ENCODE measurements around the gene MAGI2.

The MAGI2 gene

DNA sequence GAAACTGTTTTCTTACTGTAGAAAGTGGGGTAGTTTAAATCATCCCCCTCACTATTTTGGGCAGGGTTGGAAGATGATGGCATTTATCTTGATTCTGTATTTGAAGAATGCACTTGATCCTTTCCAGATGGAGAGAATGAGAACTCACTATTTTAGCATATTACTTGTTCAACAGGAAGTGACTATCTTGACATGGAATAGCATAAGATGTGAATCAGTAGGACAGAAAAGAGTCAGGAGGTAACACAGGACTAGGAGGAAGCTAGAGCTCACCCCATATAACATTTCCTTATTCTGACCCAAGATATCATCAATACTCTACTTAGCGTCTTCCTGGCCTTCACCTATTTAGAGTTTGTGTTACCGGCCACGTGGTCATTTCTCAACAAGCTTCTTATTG lies 1254.7 kb downstream of the MAGI2 start:
- peak; percentile 81 for DNase-seq

- DNase-seq: peak; percentile 78
Observed at GRCh38 chr7:78197447-78197846, 1256.0 kb downstream of the MAGI2 start.

DNA sequence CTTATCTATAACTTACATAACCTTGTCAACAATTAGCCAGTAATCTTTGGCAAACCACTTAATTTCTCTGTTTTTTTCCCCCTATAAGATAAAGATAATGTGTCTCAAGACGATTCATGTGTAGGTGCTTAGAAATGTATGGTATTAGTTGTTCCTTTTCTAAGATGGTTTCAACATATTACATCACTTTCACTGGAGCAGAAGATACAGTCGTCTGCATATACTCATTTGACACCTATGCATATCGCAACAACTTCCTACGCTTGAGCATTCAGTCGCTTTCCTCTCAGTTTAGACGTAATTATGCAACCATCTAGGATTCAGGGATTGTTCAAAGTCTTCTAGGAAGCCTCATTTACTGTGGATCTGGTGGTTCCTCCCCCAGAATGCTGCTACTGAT lies 1258.2 kb downstream of the MAGI2 start:
- DNase-seq: no peak

- DNase-seq: no peak
Observed at GRCh38 chr7:78194611-78195010, 1258.9 kb downstream of the MAGI2 start.

GRCh38 chr7:78191475-78192079 lies 1261.9 kb downstream of the MAGI2 start:
- no peak for DNase-seq

DNA sequence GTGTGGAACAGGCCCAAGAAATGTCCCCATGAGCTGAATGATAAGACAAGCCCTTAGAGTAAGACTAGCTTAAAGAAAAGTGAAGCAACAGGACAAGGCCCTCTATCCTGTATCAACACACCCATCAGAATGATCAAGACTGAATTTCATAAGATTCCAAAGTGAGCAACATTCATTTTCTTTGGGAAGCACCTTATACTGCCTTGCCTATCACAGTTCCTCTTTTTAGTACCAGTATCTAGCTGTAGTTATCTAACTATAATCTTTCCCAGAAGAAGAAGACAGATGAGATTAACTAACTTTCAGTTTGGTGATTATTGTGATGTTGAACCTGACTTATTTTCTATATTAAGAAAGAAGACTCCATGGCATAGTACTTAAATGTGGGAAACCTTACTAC lies 1263.7 kb downstream of the MAGI2 start:
- no peak for DNase-seq

DNA sequence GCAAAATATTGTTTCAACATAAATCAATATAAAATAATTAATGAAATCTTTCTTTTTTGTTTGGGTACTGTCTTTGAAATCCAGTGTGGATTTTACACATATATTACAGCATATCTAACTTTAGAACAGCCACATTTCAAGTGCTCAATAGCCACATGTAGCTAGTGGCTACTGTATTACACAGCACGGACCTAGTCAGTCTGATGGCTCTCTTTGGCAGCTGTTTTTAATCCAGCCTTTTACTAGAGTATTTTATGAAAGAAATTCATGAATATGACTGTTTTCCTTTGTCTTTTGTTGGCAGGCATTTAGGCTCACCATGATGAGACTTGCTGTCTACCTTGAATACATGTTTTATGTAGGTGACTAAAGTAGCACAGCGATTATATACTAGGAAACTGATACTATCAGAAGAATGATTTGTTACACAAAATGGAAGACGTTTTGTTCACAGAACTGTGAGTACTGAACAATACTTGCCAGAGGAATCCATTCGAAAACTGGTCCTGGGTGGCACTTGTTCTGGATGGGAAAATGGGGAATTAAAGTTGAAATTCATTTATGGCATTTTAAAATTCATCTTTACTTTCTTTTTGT lies 1268.2 kb downstream of the MAGI2 start:
- no peak for DNase-seq

DNA sequence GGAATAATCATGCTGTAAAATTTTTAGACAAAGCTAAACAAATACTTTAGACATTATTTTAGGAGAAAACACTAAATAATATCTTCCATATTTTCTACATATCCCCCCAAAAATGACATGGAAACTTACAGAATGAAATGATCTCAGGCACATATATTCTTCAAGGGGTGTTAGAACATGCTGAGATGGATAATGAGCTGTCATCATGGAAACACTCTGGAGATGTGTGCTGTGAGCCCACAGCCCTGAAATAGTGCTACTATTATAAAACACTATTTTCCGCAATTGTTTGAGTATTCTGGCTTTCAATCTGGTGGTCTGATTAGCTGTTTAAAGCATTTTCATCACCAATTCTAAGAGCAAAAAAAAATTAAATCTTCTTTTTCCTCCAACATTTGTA lies 1269.2 kb downstream of the MAGI2 start:
- no peak for DNase-seq

DNA sequence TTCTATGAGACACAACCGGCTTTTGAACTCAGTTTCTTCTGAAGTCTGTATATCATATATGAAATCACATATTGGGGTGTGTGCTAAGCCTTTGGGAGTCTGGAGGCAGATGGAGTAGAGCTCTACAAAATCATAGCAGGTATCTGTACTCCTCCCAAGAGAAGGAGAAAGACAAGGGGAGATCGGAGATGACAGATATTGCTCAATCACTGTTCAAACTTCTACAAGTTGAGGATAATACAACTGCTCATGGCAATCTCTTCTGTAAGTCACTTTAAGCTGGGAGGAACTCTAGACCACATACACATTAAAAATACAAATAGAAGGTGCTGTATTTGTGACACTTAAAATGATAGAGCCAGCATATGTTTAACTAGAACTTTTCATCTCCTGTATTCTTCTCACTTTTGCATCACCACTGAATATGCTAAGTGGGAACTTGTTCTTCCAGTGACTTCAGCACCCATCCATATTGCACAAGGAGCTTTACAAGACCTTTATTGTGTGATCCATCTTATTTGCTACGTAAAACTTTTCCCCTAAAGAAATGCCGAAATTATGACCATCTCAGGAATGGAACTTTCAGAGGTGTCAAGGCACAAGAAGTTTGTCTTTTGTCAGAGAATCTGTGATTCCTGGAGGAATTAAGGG lies 1273.5 kb downstream of the MAGI2 start:
- DNase-seq: no peak

DNA sequence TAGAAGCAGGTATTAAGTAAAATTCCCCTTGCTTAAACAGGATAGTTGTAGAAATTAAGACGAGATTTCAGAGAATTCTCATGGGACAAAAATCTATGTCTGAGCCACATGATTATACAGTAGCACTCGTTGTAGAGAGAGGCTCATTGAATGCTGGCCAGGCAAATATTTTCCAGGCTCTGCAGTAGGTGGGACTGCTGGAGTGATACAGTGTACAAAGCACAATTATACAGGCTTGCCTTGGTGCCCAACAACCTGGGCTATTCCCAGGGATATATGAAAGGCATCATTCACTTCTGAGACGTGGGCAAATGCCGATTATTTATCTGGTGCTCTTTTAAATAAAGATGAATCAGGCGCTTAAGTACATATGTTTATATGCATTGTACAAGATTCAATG lies 1274.3 kb downstream of the MAGI2 start:
- no peak for DNase-seq

- peak; percentile 27 for DNase-seq
Observed at GRCh38 chr7:78178319-78178718, 1275.1 kb downstream of the MAGI2 start.

DNA sequence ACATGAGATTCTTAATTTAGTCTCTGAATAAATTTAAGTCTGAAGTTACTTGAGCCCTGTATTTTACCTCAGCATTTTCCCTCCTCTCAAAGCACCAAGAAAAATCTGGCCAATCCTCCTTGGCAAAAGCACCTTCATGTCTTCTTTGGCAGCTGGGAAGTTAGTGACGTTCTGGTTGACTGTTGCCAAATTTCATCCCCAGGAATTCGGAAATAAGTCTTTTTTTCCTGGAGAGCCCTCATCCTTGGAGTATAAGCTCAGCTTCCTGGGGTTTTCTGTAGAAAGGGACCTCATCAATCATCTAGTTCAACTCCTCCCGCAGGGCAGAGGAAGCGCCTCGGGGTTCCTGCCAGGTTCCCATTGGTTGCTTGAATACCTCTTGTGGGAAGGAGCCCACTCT lies 1277.3 kb downstream of the MAGI2 start:
- peak; percentile 30 for DNase-seq

DNA sequence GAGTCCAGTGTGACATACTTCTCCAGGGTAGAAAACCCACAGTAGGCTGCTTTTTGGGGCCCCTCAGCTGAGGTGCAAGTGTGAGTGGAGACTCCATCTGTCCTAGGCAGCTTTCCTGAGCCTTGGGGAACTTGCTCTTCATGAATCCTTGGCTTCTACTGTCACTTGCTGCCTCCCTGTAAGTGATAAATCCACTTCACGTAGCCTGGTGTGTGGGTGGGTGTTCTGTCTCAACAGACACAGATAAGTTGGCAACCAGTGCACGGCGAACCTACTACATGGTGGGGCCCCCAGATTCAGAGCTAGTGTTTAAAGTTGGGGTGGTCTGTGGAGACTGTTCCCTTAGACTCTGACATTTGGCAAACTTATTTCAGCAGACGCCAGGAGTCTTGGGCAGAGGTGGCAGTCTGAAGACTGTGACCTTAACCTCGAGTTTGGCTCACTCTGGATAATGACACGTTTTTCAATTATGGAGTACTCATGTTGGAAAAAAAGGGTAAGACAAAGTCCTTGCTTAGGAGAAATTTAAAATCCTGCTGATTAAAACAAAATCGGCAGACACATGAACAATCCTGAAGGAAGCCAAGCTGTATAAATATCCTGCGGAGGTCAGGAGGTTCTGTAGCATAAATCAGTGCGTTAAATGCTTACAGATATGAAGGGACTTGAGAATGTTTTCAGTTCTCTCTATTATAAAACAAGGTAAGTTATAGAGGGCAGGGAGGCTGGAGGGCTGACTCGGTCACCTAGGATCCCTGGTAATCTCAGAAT lies 1278.0 kb downstream of the MAGI2 start:
- no peak for DNase-seq

GRCh38 chr7:78173666-78174065 lies 1279.8 kb downstream of the MAGI2 start:
- no peak for DNase-seq

- DNase-seq: no peak
Observed at GRCh38 chr7:78172933-78173591, 1280.4 kb downstream of the MAGI2 start.

DNA sequence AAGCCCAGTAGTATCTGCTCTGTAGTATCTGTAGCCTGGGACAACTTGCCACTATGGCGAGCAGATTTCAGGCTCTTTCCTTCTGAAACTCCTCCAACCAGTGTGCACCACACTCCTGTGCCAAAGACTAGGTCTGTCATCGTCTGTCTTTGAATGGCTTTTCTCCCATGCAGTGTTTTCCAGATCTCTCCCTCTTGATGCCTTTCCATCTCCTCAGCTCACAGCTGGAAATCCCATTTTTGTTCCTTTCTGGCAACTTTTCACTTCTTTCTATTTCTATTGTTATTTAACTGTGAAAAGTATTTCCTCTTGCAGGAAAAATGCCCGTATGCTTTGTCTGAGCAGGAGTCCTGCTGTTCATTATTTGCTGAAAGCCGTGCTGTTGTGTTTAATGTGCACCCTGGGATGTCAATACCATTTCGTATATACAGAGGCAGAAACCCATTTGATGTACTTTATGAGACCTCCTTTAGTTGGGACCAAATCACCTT lies 1281.2 kb downstream of the MAGI2 start:
- no peak for DNase-seq

GRCh38 chr7:78171398-78171797 lies 1282.1 kb downstream of the MAGI2 start:
- DNase-seq: no peak

DNA sequence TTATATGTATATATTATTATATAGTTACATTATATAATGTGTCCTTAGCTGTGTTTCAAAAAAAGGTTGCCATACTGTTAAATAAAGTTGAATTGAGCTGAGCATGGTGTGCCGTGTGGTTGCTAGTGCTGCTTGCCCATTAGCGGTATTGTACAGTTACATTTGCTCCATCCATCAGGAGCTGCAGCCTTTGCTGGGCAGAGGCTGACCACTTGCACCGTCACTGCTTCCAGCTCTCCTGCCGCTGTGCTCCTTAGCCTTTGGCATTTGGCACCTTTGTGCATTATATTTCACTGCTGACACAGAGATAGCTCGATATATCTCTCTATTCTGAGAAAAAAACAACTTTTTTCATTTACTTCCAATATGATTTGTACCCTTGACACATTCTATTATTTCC lies 1282.7 kb downstream of the MAGI2 start:
- DNase-seq: no peak

DNA sequence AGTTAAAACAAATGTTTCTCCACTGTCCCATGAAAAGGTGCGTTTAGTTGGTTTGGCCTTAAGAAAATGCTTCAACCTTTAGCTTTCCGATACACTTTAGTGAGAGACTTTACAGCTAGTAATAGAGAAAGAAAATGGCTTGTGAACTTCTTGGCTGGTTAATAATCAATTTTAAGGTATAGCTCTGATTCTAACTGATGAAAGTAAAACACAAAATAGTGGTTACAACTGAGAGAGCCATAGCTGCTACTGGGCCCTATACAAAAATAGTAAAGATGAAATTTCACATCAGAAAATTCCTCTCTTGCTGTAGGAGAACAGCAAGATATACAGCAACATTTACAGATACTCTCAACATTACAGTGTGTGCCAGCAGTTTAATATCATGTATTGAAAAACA lies 1283.5 kb downstream of the MAGI2 start:
- DNase-seq: no peak

DNA sequence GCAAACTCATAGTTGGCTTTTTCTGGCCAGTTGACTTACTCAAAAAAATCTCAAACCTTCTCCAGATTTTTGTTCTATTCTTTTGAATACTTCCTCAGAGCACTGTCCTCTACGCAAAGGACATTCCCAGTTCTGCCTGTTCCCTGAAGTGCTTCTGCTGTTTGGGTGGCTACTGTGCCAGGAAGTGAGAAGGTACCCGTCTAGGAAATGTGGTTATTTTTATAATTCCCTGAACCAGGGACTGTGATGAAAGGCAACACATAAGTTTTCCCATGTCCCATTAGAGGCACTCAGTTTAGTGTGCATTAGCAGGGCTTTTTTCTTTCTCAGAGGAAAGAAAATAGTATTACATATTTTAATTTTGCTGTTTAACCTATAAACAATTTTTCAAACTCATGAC lies 1284.6 kb downstream of the MAGI2 start:
- DNase-seq: no peak

DNA sequence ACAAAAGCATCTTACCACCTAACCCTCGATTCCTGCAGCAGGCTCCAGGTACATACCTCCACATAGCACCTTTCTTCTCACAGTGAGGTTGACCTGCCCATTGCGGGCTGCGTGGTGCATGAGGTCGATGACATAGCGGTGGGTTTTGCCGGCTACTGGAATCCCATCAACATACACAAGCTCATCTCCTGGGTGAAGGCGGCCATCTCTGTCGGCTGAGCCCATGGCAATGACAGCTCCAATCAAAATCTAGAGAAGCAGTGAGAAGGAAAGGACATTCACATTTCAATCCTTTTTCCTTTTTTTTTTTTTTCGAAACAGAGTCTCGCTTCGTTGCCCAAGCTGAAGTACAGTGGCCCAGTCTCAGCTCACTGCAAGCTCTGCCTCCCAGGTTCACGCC lies 1285.6 kb downstream of the MAGI2 start:
- no peak for DNase-seq

- DNase-seq: no peak
Observed at GRCh38 chr7:78165854-78166253, 1287.6 kb downstream of the MAGI2 start.

DNA sequence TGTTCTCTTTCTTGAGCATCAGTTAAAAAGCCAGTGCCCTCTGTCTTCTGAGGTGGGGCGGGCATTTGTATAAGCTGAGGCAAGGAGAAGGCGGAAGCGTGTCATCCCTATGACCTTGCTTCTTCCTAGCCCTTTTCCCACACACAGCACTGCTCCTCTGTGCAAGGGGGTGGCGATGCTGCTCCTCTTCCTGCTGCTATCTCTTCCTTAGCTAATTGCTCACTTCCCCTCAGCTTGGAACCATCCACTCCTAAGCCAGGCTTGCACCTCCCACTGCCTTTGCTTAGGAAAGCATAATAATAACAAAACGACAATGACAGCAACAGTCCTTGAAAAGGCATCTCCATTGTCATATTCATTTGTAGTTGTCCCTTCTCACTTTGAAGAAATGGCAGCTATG lies 1288.0 kb downstream of the MAGI2 start:
- no peak for DNase-seq
